NK-92 treated with Interleukin-12 subunit alpha and Interleukin-12 subunit beta, amount 100 ng/mL, for 24 hours (cell line): Measurements from ENCODE around the gene GGCT.
"Not testable (repeated sequence)": the region's sequence is repeated elsewhere in the genome, so short reads cannot be mapped to it uniquely, and the experiment has no call there.

Experiments used
- DNase-seq: peaks from one replicate; lab custom pipeline; 2025; lab: John Stamatoyannopoulos, UW

The GGCT gene, protein sequence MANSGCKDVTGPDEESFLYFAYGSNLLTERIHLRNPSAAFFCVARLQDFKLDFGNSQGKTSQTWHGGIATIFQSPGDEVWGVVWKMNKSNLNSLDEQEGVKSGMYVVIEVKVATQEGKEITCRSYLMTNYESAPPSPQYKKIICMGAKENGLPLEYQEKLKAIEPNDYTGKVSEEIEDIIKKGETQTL

GRCh38 chr7:30504301-30505173 is at the start of gene GGCT:
Gene GGCT (minus strand): TSS chr7:30504829. CDS start chr7:30504709, 120 bp downstream.
- DNase-seq: peak; percentile 94

DNA sequence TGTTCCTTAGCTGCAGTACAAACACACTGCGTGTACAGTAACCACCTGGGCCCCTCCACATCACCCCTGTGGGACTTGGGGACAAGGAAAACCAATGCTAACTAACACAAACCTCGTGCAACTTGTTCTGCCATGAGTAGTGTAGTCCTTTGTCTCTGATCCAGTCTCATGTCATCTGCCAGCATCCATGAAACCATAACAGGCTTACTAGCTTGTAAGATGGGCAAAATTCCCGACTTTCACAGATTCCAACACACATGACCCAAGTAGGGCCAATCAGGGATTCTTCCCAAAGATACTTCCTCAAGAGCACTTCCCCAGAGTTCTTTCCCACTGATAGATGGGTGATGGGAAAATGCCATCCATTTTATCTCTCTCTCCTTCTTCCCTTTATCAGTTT is 48.9 kb upstream of the GGCT start:
- DNase-seq: no peak

GRCh38 chr7:30553141-30553540 is 48.5 kb upstream of the GGCT start:
- no peak for DNase-seq

DNA sequence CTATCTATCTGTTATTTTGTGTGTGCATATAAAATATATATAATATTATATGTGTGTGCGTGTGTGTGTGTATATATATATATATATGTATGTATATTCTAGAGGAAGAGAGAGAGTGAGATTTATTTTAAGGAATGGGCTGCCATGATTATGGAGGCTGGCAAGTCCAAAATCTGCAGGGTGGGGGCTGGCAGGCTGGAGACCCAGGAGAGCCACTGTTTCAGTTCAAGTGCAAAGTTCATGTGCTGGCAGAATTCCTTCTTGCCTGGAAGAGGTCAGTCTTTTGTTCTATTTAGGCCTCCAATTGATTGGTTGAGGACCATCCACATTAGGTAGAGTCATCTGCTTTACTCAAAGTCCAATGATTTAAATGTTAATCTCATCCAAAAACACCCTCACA is 47.7 kb upstream of the GGCT start:
- DNase-seq: no peak

DNA sequence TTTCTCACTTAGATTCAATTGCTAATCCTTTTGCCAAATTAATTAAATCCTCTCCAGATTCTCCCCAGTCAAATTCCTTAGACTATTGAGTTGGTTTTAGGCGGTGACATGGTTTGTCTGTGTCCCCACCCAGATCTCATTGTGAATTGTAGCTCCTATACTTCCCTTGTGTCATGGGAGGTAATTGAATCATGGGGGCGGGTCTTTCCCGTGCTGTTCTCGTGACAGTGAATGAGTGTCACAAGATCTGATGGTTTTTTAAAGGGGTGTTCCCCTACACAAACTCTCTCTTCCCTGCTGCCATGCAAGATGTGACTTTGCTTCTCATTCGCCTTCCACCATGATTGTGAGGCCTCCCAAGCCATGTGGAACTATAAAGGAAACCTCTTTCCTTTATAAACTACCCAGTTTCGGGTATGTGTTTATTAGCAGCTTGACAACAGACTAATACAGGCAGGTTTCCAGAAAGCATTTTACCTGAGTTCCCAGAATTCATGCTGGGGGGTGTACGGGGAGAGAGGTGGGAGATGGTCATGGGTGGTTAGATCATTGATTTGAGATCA is 45.4 kb upstream of the GGCT start:
- no peak for DNase-seq

- DNase-seq: no peak
Measured at GRCh38 chr7:30548845-30549244, 44.2 kb upstream of the GGCT start.

DNA sequence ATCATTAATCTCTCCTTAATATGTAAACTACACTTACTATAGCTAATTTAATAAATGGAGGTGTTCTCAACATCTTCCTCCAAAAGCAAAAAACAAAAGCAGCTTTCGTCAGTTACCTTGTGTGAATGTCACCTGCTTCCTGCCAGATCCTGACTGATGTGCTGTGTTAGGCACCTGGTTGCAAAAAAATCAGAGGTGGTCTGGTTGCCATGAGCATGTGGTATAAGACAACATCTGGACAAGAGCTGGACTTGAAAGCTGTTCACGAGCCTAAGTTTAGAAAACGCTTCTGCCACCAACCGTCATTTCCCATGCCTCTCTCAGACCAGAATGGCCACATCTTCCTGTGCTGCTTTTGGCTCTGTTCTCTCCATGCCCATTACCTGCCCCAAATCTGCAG is 42.0 kb upstream of the GGCT start:
- no peak for DNase-seq

DNA sequence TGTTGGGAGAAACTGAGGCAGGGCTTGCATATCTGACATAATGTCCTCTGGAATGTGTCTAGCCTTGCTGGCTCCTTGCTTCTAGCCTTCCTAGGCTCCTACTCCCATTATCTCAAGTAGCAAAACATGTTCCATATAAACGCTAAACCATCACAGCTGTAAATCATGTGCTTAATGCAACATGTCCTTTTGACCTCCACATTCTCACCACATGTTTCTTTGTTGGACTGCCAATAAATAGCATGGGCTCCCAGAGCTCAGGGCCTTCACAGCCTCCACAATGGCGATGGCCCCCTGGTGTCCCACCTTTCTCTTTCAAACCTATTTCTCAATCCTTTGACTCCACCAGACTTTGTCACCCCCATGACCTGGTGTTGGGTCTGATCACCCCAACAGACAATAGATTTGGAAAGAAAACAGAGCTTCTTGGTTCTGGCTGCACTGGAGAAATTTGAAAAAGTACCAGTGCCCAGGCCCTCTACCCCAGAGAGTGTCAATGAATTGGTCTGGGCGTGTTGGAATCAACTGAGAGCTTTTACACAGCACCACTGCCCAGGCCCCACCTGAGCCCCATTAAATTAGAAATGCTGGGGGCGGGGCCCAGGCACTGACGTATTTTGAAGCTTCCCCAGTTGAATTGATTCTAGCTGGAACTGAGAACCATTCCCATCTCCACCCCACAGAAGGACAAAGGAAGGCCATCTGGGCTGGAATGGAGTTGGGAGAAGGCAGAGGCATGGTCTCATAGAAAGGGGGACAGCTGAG is 41.3 kb upstream of the GGCT start:
- no peak for DNase-seq

- no peak for DNase-seq
Measured at GRCh38 chr7:30543813-30544525, 39.3 kb upstream of the GGCT start.

GRCh38 chr7:30543115-30543514 is 38.5 kb upstream of the GGCT start:
- not testable (repeated sequence) for DNase-seq

- no peak for DNase-seq
Measured at GRCh38 chr7:30533886-30534285, 29.3 kb upstream of the GGCT start.

DNA sequence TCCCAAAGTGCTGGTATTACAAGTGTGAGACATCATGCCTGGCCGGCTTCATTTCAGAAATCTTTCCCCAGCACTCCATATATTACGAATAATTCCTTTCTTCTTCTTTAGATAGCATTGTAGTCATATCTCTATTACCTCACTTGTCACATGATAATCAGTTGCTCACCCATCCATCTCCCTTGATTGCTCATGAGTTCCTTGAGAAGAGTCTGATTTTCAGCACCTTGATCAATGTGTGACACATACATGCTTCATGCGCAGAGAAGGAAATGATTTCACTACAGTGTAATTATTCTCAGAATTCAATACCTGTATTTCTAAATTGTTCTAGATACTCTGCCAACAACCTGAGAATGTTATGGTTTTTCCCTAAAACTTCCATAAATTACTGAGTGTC is 26.7 kb upstream of the GGCT start:
- DNase-seq: no peak

GRCh38 chr7:30530373-30530772 is 25.7 kb upstream of the GGCT start:
- no peak for DNase-seq

- no peak for DNase-seq
Measured at GRCh38 chr7:30528779-30529178, 24.1 kb upstream of the GGCT start.

GRCh38 chr7:30527297-30527696 is 22.7 kb upstream of the GGCT start:
- DNase-seq: not testable (repeated sequence)

GRCh38 chr7:30526163-30526562 is 21.5 kb upstream of the GGCT start:
- DNase-seq: no peak

DNA sequence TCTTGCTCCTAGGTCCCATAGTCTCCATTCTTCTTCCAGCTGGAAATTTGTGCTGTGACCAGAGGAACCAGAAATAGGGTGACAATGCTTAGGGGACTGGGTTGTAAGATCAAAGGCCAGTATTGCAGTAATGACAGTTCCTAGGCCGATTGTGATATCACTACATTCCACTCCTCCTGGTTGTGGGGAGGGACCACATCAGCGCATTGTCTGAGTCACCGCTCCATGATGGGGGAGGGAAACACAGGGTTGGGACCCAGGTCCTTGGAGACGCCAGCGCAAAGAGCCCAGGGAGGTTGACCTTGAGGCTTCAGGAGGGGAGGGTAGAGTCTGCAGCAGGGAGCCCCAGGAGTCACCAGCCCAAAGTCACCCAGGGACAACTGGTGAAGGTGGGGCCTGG is 20.8 kb upstream of the GGCT start:
- no peak for DNase-seq

DNA sequence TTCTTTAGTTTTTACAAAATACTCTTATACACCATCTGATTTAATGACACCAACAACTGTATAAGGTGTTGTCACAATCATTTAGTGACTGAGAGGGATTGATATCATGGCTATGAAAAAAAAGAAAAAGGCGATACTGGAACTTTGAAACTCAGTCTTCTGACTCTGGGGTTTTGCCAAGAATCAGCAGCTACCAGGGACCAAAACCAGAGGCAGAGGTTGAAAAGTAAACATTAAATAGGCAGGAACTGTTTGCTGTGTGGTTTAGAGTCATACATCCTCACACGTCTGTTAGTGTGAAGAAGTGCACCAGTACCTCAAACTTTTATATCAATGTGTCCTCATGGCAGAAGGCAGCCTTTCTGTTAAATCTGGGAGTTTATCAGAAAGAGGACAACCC is 19.9 kb upstream of the GGCT start:
- DNase-seq: no peak

- DNase-seq: no peak
Measured at GRCh38 chr7:30523466-30523865, 18.8 kb upstream of the GGCT start.

DNA sequence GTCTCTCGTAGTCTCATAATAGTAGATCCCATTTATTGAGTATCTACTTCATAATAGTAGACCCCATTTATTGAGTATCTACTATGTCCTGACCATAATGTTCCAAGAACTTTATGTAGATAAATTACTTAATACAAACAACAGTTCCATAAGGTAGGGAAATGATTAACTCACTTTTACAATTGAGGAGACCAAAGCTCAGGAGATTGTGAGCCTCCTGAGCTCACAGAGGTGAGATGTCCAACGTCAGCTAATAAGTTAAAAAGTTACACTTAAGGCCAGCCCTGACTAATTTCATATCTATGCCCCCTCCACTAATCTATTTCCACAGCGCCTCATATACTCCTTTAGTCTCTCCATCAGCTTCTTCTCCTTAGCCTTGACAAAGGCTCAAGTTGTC is 17.5 kb upstream of the GGCT start:
- DNase-seq: no peak

DNA sequence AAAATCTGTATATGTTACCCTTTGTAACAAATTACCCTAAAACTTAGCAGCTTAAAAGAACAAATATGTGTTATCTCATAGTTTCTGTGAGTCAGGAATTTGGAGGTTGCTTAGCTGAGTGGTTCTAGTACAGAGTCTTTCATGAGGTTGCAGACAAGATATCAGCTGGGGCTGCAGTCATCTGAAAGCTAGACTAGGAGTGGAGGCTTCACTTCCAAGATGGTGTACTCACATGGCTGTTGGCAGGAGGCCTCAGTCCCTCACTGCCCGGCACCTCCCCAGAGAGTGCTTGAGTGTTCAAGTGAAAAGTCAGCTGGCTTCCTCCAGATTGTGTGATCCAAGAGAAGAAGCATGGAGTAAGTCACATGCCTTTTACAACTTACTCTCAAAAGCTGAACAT is 16.9 kb upstream of the GGCT start:
- DNase-seq: no peak

- DNase-seq: no peak
Measured at GRCh38 chr7:30519122-30519521, 14.5 kb upstream of the GGCT start.
